Measurements from ENCODE around the gene OTUB2.

The OTUB2 gene

GRCh38 chr14:93996130-93996695 lies 29.9 kb upstream of the OTUB2 start:
- Histone ChIP-seq H3K79me2 (ENCODE audit: insufficient read depth, low read length) (no peaks in the 10 kb centered on the region), H3F3A (ENCODE audit: insufficient read depth, low read length) (no peaks in the 10 kb centered on the region), H3K27ac (ENCODE audit: low read depth, low read length, poor library complexity, severe bottlenecking) (no peak overlapping the region), H3K27me3 (ENCODE audit: insufficient read depth, low read length) (no peaks in the 10 kb centered on the region), H2AFZ (ENCODE audit: low read length) (no peak overlapping the region), H4K20me1 (ENCODE audit: insufficient read depth, low read length) (no peaks in the 10 kb centered on the region), H3K9me3 (ENCODE audit: low read length) (no peaks in the 10 kb centered on the region), H3K36me3 (ENCODE audit: insufficient read depth, low read length) (no peaks in the 10 kb centered on the region), H3K9me2 (ENCODE audit: low read depth, low read length) (no peaks in the 10 kb centered on the region), H3K9ac (ENCODE audit: low read length) (no peak overlapping the region), H3K4me2 (ENCODE audit: low read length) (no peak overlapping the region), H3K4me3 (ENCODE audit: low read depth, low read length, poor library complexity, severe bottlenecking) (no peak overlapping the region), H3K4me1 (ENCODE audit: insufficient read depth, low read length, severe bottlenecking) (peaks cover 23% of the 10 kb centered on the region)
- TF ChIP-seq EZH2 (IDR thresholded peaks at IDR 0.05; ENCODE audit: borderline replicate concordance, low read length) (no peak), CTCF (IDR thresholded peaks at IDR 0.05; ENCODE audit: low read length) (no peak)

DNA sequence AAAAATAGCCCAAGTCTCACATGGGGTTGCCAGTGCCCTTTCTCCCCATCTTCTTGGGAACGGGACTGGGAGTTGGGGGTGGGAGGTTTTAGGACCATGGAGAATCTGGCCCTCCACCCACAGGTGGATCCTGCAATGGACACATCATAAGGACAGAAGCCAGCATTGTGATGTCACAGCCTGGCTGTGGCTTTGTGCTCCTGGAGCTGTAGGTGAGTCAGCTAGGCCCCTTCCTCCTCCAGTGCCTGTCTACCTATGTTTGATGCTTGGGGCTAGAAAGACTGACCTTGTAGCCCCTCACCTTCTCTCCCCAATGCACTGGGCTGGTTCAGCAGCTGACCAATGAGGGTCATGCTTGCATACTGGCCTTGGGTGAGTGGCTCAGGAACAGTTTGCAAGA lies 29.1 kb upstream of the OTUB2 start, which contains the start of gene CCDC197:
CCDC197 (plus strand) TSS at position 220 of the 400 bp plus-strand sequence. CDS start 831 bp downstream, outside the sequence.
- no peak within 1 kb of the TSS for H2AFZ ChIP-seq (ENCODE audit: low read length)
- H3F3A ChIP-seq (ENCODE audit: insufficient read depth, low read length) = no peaks in the 10 kb centered on the region
- no peak within 1 kb of the TSS for H3K27ac ChIP-seq (ENCODE audit: low read depth, low read length, poor library complexity, severe bottlenecking)
- no peaks in the 10 kb centered on the region for H3K9me3 ChIP-seq (ENCODE audit: low read length)
- no peaks in the 10 kb centered on the region for H3K79me2 ChIP-seq (ENCODE audit: insufficient read depth, low read length)
- H3K4me3 ChIP-seq (ENCODE audit: low read depth, low read length, poor library complexity, severe bottlenecking) = no peak within 1 kb of the TSS
- no peaks in the 10 kb centered on the region for H3K9me2 ChIP-seq (ENCODE audit: low read depth, low read length)
- H3K4me2 ChIP-seq (ENCODE audit: low read length) = no peak within 1 kb of the TSS
- H3K4me1 ChIP-seq (ENCODE audit: insufficient read depth, low read length, severe bottlenecking) = peaks cover 32% of the 10 kb centered on the region
- H3K9ac ChIP-seq (ENCODE audit: low read length) = no peak within 1 kb of the TSS
- no peaks in the 10 kb centered on the region for H4K20me1 ChIP-seq (ENCODE audit: insufficient read depth, low read length)
- H3K27me3 ChIP-seq (ENCODE audit: insufficient read depth, low read length) = no peaks in the 10 kb centered on the region
- TF ChIP-seq CTCF (IDR thresholded peaks at IDR 0.05; ENCODE audit: low read length) (no peak), EZH2 (IDR thresholded peaks at IDR 0.05; ENCODE audit: borderline replicate concordance, low read length) (no peak)
- no peaks in the 10 kb centered on the region for H3K36me3 ChIP-seq (ENCODE audit: insufficient read depth, low read length)

GRCh38 chr14:93997916-93998870 lies 27.9 kb upstream of the OTUB2 start:
- Histone ChIP-seq H3K4me2 (ENCODE audit: low read length) (no peak overlapping the region), H3K4me1 (ENCODE audit: insufficient read depth, low read length, severe bottlenecking) (peaks cover 32% of the 10 kb centered on the region), H3K9ac (ENCODE audit: low read length) (no peak overlapping the region), H4K20me1 (ENCODE audit: insufficient read depth, low read length) (no peaks in the 10 kb centered on the region), H3F3A (ENCODE audit: insufficient read depth, low read length) (no peaks in the 10 kb centered on the region), H3K27me3 (ENCODE audit: insufficient read depth, low read length) (no peaks in the 10 kb centered on the region), H2AFZ (ENCODE audit: low read length) (no peak overlapping the region), H3K27ac (ENCODE audit: low read depth, low read length, poor library complexity, severe bottlenecking) (no peak overlapping the region), H3K79me2 (ENCODE audit: insufficient read depth, low read length) (no peaks in the 10 kb centered on the region), H3K9me3 (ENCODE audit: low read length) (no peaks in the 10 kb centered on the region), H3K9me2 (ENCODE audit: low read depth, low read length) (no peaks in the 10 kb centered on the region), H3K4me3 (ENCODE audit: low read depth, low read length, poor library complexity, severe bottlenecking) (no peak overlapping the region), H3K36me3 (ENCODE audit: insufficient read depth, low read length) (no peaks in the 10 kb centered on the region)
- no peak for TF ChIP-seq EZH2 (IDR thresholded peaks at IDR 0.05; ENCODE audit: borderline replicate concordance, low read length)
- no peak for TF ChIP-seq CTCF (IDR thresholded peaks at IDR 0.05; ENCODE audit: low read length)
